GM18909 (cell line): ENCODE results near the gene ARHGEF26.

ENCODE experiments used
- ATAC-seq: cut with Tn5 transposase; IDR thresholded peaks from one replicate; pipeline ENCODE4 v1.9.1; 2021; ENCODE audit warnings: mild to moderate bottlenecking; ENCODE audit not compliant: unreplicated experiment, poor library complexity

ARHGEF26 gene

GRCh38 chr3:154194877-154195276, 73.7 kb downstream of the ARHGEF26 start:
- ATAC-seq = no peak

DNA sequence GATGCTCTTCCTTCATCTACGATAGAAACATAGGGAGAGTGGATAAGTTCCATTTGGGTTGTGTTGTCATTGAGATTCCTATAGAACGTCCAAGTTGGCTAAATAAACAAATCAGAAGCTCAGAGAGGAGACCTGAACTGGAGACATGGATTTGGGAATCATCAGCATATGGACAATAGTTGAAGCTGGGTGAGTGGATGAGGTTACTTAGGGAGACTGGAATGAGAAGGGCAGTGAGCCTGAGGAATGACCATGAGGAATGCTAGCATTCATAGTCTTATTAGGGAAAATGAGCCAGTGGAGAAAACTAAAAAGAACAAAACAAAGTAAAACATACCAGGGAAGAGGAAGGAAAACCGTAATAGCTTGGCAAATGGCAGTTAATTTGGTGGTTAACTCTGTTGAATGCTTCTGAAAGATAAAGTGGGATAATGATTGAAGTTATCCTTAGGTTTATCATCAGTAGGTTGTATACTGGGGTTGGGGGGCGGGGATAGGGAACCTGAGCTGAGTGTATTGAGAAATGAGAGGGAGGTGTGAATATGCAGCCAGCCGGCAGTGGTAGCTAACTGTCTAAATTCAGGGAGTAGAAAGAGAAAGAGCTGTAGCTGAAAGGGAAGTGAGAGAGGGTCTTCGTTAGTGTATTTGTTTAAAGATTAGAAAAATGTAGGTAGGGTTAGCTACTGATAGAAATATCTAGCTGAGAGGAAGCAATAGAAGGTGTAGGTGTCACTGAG, 74.6 kb downstream of the ARHGEF26 start:
- no peak for ATAC-seq

GRCh38 chr3:154197751-154198150, 76.6 kb downstream of the ARHGEF26 start:
- no peak for ATAC-seq

DNA sequence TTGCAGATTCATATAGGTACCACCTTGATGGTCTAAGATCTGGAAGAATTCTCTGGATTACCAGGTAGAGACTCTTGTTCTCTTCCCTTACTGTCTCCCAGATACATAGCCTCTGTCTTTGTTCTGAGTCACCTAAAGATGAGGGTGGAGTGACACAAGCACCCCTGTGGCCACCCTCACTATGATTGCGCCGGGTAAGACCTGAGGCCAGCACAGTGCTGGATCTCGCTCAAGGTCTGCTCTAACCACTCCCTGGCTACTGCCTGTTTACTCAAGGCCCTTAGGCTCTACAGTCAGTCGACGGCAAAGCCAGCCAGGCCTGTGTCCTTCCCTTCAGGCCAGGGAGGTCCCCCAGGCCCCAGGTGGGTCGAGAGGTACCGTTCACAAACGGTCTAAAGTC, 88.3 kb downstream of the ARHGEF26 start:
- no peak for ATAC-seq

DNA sequence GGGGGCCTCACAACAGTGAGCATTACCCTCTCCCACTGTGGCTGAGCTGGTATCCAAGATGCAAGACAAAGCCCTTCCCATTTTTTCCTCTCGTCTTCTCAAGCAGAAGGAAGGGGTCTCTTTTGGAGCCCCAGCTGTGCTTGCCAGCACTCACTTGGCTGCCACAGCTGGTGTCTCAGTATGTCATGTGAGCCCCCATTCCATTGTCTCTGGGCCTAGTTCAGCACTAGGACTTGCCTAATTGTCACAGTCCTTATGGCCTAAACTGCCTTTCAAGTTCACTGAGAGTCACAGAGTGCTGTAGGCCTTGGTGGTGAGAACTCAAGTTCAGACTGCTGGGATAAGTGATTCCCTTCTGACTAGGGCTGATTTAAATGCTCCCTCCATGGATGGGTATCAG, 89.8 kb downstream of the ARHGEF26 start:
- no peak for ATAC-seq

DNA sequence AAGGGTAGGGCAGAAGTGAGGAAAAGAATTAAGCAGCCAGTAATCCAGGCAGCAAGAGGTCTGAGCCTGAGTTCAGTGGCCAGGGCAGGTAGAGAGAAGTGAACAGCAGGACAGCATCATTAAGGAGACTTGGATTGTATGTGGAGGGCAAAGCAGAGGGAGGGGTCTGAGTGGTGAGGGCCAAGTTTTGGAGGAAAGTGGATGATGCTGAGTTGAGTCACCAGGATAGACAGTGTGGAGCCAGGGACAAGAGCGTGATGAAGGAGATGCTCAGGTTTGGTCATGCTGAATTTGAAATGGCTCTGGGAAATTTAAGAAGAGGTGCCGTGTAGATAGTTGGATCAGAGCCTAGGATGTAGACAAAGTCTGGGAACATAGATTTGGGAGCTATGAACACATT, 93.1 kb downstream of the ARHGEF26 start:
- no peak for ATAC-seq

DNA sequence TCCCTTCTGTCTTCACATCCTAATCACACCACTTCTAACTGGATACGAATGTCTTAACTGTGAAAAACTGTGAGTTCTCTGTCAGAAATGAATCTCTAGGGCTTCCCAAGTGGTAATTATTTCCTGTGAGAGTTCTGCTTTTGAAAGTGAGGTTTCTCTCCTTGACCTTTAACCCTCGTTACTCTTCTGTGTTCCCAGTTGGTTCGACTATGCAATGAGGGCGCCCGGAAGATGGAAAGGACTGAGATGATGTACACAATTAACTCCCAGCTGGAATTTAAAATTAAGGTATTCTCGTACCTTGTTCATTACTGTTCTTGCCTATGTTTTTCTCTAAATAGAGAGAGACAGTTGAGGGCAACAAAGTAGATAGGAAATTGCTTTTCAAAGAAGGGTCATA, 96.5 kb downstream of the ARHGEF26 start:
- ATAC-seq = no peak

- ATAC-seq = no peak
Measured at GRCh38 chr3:154218728-154219127, 97.5 kb downstream of the ARHGEF26 start.

DNA sequence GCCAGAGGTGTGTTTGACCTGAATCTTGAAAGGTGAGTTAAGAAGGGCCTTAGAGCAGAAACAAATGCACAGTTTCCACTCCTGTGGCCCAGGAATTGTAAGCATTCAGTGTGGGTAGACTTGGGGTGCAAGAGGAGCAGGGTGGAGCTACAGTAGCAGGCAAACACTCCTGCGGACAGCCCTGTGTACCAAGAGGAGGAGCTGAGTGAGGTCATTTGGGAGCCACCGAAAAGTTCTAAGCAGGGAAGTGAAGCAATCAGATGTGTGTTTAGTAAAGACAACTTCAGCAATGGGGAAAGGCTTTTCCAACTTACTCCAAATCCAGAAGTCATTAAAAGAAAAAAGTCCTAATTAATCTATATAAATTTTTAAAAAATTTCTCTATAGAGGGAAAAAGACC, 99.3 kb downstream of the ARHGEF26 start:
- ATAC-seq = no peak

- ATAC-seq = no peak
Measured at GRCh38 chr3:154223519-154223918, 102.3 kb downstream of the ARHGEF26 start.

GRCh38 chr3:154224366-154224765, 103.2 kb downstream of the ARHGEF26 start:
- ATAC-seq = no peak

- no peak for ATAC-seq
Measured at GRCh38 chr3:154224866-154225265, 103.7 kb downstream of the ARHGEF26 start.

DNA sequence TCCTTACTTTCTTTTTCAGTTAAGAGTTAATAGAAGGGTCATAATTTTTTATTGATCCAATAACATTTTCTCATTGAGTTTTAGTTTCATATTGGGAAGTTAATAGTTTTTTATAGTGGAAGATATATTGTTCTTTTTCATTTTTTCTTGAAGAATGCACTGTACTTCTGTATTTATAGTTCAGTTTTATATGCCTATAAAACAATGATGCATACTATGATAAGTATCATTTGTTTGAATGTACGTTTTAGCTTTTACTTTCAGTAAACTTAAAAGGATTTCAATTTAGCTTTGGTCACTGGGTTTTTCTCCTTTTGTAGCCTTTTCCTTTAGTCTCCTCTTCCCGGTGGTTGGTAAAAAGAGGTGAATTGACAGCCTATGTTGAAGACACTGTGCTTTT, 104.3 kb downstream of the ARHGEF26 start:
- no peak for ATAC-seq

DNA sequence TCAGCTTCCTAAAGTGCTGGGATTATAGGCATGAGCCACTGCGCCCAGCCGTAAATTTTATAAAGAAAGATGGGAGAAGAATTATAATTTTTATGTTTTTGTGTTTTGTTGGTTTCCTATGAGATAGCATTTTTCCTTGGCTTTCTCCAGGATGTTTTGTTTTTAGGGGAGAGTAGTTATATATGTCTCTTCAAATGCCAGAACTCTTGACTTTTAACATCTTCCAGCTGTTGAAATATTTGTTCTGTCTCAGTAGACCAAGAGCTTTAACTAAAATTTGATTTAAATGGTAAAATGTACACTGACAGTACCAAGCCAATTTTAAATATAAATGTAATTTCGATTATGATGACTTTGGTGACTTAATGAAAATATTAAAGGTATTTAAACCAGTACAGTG, 106.3 kb downstream of the ARHGEF26 start:
- no peak for ATAC-seq

- ATAC-seq = no peak
Measured at GRCh38 chr3:154228561-154229216, 107.5 kb downstream of the ARHGEF26 start.

- ATAC-seq = no peak
Measured at GRCh38 chr3:154229217-154229590, 108.0 kb downstream of the ARHGEF26 start.

GRCh38 chr3:154235330-154235729, 114.1 kb downstream of the ARHGEF26 start:
- ATAC-seq = no peak

DNA sequence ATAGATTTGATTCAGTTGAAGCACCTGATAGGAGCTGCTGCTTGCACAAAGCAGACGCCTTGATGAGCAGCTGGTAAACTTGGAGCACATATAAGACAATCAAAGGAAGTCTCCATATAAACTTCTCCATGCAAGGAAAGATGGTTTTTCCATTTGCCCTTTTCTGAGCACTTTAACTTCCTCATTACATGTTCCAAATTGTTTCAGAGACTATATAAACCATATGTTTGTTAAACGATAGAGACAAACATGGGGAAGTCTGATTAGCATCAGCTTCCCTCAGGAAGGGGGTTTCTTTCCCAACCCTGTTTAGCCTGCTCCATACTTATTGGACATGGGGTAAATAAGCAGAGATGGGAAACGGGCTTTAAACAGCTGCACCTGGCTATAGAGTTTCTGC, 115.1 kb downstream of the ARHGEF26 start:
- ATAC-seq = no peak

DNA sequence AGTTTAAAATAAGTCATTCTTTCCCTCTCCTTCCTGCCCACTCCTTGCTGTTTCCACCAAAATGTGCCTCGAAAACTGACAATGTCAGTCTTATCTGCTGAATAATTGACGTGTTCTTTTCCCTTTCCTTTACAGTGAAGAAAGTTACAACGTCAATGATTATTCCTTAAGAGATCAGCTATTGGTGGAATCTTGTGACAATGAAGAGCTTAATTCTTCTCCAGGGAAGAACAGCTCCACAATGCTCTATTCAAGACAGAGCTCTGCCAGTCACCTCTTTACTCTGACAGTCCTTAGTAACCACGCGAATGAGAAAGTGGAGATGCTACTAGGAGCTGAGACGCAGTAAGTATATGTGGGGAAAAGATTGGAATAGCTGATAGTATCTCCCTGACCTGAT, 119.0 kb downstream of the ARHGEF26 start:
- ATAC-seq = no peak

DNA sequence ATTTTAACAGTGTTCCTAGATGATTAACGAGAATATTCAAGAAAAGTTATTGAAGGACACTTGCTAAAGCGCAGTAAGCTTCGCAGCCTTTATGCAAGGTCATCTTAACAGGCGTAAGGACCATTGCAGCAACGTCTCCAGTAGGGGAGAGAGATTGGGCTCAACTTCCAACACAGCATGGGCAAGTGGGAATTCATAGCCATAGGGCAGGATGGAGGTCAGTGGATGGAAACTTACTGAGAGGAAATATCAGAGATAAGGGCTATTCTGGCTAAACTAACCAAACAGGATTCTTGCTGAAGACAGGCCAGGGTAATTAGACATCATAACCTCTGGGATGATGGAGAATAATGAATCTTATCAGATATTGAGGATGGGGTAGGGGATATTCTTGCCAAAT, 120.3 kb downstream of the ARHGEF26 start:
- no peak for ATAC-seq

GRCh38 chr3:154242766-154243165, 121.6 kb downstream of the ARHGEF26 start:
- no peak for ATAC-seq

DNA sequence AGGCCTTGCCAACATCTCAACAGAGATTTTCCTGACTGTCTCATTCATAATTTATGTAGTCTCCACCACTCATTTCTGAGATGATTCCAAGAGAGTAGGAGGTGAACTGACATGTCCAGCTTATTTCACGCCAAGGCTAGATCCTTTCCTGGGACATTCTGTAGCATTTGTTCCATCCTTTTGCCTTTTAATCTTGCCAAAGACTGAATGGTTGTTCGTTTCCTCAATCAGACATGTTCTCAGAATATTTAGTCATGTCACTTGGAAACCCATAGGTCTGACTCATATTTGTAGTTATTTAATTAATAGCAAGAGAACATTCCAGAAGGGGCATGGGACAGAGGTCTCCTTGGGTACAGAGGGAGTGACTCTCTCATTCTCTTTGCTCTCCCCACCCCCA, 122.2 kb downstream of the ARHGEF26 start:
- no peak for ATAC-seq
